WTC11 (cell line): ENCODE measurements around the gene OR52K1.

ENCODE experiments used
- CREB1 ChIP-seq: sonication (generic); formaldehyde crosslinking; IDR thresholded peaks from 2 replicates; pipeline ENCODE4 v1.8.0; 2023; ENCODE audit warnings: mild to moderate bottlenecking, missing genetic modification reagents
- FOXK1 ChIP-seq: sonication (generic); formaldehyde crosslinking; IDR thresholded peaks from 2 replicates; pipeline ENCODE4 v1.8.0; 2022; ENCODE audit warnings: mild to moderate bottlenecking, moderate library complexity, missing genetic modification reagents
- JAZF1 ChIP-seq: fragments of 250-450 bp; sonication (Bioruptor Pico); IDR thresholded peaks from 2 replicates; pipeline ENCODE4 v1.9.0; 2021; ENCODE audit warnings: moderate library complexity, mild to moderate bottlenecking, inconsistent platforms
- NFATC4 ChIP-seq: fragments of 250-450 bp; sonication (Bioruptor Pico); IDR thresholded peaks from 2 replicates; pipeline ENCODE4 v1.9.0; 2021; ENCODE audit warnings: mild to moderate bottlenecking
- NR1H2 ChIP-seq: sonication (generic); formaldehyde crosslinking; IDR thresholded peaks from 2 replicates; pipeline ENCODE4 v1.9.0; 2021; ENCODE audit warnings: mild to moderate bottlenecking, moderate library complexity, missing genetic modification reagents
- TF ChIP-seq, protein P1 (sequence below): fragments of 200-600 bp; IDR thresholded peaks from 2 replicates; pipeline ENCODE4 v1.8.0; 2022; ENCODE audit warnings: antibody characterized with exemption
- TF ChIP-seq, protein P2 (sequence below): sonication (generic); formaldehyde crosslinking; IDR thresholded peaks from 2 replicates; pipeline ENCODE4 v1.8.0; 2022; ENCODE audit warnings: missing genetic modification reagents
- TF ChIP-seq, protein P3 (sequence below): sonication (generic); formaldehyde crosslinking; IDR thresholded peaks from 2 replicates; pipeline ENCODE4 v1.8.0; 2022; ENCODE audit warnings: mild to moderate bottlenecking, missing genetic modification reagents

DNA sequence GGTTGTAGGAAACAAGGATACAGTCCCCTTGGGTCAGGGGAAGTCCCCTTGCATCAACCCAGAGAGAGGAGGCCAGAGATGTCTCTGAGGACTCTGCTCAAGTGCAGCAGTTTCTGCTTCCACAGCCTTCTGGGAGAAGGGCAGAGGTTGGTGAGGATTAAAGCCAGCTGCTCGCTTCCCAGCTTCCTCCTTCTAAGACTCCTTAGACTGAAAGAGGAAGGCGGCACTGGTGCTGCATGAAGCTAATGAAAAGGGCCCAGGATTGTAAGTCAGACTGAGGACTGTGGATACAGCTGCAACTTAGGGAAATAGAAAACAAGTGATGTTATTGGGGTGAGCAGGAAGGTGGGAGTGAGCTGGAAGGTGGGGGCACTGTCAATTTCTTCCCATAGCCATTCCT, at the start of gene OR52K1:
- TF ChIP-seq NFATC4 (CRISPR knock-in tag) = no peak
- TF ChIP-seq, protein P1, sequence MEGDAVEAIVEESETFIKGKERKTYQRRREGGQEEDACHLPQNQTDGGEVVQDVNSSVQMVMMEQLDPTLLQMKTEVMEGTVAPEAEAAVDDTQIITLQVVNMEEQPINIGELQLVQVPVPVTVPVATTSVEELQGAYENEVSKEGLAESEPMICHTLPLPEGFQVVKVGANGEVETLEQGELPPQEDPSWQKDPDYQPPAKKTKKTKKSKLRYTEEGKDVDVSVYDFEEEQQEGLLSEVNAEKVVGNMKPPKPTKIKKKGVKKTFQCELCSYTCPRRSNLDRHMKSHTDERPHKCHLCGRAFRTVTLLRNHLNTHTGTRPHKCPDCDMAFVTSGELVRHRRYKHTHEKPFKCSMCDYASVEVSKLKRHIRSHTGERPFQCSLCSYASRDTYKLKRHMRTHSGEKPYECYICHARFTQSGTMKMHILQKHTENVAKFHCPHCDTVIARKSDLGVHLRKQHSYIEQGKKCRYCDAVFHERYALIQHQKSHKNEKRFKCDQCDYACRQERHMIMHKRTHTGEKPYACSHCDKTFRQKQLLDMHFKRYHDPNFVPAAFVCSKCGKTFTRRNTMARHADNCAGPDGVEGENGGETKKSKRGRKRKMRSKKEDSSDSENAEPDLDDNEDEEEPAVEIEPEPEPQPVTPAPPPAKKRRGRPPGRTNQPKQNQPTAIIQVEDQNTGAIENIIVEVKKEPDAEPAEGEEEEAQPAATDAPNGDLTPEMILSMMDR = no peak
- TF ChIP-seq, protein P2, sequence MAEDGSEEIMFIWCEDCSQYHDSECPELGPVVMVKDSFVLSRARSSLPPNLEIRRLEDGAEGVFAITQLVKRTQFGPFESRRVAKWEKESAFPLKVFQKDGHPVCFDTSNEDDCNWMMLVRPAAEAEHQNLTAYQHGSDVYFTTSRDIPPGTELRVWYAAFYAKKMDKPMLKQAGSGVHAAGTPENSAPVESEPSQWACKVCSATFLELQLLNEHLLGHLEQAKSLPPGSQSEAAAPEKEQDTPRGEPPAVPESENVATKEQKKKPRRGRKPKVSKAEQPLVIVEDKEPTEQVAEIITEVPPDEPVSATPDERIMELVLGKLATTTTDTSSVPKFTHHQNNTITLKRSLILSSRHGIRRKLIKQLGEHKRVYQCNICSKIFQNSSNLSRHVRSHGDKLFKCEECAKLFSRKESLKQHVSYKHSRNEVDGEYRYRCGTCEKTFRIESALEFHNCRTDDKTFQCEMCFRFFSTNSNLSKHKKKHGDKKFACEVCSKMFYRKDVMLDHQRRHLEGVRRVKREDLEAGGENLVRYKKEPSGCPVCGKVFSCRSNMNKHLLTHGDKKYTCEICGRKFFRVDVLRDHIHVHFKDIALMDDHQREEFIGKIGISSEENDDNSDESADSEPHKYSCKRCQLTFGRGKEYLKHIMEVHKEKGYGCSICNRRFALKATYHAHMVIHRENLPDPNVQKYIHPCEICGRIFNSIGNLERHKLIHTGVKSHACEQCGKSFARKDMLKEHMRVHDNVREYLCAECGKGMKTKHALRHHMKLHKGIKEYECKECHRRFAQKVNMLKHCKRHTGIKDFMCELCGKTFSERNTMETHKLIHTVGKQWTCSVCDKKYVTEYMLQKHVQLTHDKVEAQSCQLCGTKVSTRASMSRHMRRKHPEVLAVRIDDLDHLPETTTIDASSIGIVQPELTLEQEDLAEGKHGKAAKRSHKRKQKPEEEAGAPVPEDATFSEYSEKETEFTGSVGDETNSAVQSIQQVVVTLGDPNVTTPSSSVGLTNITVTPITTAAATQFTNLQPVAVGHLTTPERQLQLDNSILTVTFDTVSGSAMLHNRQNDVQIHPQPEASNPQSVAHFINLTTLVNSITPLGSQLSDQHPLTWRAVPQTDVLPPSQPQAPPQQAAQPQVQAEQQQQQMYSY = no peak
- TF ChIP-seq CREB1 = no peak
- no peak for TF ChIP-seq JAZF1 (CRISPR knock-in tag)
- TF ChIP-seq FOXK1 = no peak
- TF ChIP-seq NR1H2 = no peak
- TF ChIP-seq, protein P3, sequence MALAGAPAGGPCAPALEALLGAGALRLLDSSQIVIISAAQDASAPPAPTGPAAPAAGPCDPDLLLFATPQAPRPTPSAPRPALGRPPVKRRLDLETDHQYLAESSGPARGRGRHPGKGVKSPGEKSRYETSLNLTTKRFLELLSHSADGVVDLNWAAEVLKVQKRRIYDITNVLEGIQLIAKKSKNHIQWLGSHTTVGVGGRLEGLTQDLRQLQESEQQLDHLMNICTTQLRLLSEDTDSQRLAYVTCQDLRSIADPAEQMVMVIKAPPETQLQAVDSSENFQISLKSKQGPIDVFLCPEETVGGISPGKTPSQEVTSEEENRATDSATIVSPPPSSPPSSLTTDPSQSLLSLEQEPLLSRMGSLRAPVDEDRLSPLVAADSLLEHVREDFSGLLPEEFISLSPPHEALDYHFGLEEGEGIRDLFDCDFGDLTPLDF (CRISPR knock-in tag) = no peak
